Activated T-cell treated with anti-CD3 and anti-CD28 coated beads for 24 hours (primary cell): ENCODE results near the gene GSTM2.

Source experiments
- DNase-seq: peaks from one replicate; pipeline ENCODE4 v3.0.0-alpha.2; 2020; ENCODE audit warnings: low read depth

GSTM2 gene

DNA sequence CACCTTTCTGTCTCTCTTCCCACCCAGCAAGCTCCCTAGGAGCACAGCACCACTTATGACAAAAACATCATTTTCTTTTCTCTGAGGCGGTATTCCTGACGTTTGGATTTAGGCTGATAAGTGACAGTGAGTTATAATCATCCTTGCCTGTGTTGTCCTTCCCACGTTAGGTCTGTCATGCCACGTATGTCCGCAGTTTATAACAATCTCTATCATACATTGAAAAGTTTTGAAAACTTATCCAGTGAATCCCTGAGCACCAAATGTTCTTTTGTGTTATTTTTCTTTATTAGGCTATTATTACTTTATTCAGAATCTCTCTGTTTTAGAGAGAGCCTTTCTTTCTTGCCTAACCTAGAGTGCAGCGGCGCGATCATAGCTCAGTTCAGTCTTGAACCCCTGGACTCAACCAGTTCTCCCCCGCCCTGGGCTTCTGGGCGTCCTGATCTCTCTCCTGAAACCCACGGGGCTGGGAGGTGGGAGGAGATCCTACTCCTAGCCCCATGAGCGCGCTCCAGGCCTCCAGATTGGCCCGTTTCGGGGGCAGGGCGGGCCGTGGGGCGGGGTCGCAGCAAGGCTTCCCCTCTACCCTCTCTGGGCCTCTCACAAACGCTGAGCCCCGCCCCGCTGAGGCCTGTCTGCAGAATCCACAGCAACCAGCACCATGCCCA, at the start of gene GSTM2:
Gene GSTM2, plus strand, starts transcription at position 606 of the 671 bp plus-strand sequence. Its CDS starts 59 bp downstream, at position 665.
- peak; percentile 75 for DNase-seq

DNA sequence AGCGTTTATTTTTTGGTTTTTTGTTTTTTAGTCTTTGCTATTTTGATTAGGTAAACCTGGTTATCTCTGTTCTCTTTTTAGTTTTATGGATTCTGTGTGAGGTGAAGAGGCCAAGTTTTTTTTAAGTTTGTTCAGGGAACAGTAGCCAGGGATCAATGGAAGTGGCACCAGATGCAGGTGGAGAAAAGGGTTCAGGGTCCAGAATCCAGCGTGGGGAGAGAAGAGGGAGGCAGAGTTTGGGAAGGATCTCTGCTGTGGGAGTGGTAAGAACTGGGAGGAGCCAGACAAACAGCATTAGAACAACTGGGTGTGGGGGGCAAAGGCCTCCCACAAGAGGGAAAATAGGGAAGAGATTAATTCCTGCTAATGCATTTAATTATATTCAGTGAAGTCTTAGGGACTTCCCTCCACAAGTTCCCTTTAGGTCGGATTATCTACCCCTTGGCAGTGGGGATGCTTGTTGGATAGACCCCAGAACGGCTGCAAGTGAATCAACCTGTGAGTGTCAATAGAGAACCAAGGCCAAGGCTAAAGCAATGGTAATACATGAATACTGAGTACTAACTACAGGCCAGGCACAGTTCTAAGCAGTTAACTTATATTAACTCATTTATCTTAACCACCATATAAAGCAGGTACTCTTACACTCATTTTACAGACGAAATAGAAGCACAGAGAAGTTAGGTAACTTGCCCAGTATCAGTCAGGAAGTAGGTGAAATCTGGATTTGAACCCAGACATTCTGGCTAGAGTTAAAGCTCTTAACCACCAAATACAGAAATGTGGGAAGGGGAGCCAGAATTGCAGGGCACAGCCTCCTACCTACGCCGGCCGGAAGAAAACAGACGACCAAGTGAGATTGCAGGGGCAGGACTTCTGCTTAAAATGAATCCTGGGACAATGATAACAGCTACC, 48.9 kb upstream of the GSTM2 start:
- no peak for DNase-seq

DNA sequence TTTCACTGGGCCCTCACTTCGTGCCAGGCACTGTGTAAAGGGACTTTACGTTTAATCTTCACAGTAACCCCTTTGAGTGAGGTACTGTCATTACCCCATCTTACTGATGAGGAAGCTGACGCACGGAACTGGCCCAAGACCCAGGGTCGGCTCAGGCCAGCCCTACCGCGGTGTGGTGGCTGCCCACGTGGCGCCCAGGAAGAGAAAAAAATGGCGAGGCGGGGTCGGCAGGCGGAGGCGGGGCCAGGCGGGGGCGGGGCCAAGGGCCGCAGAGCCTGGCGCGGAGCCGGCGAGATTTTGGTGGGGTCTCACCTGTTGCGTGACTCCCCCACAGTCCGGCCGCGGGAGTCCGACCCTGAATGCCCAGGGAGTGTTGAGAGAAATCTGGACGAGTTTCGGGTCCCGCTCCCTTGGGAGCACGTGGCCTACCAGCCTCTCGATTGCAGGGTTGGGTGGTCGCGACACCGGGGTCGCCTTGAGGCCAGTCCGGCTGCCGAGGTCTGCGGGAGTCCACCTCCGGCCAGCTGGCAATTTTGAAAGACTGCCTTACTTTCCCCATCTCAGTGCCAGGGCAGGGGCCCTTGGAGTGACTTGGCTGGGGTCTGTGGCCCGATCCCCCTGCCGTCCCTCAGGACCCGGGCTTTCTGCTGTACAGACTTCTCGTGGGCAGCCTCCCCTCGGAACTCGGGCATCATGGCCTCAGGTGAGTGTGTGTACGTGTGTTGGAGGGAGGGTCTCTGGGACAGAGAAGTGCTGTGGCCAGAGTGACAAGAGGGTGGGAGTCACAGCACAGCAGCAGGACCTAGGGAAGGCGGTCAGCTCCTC, 48.1 kb upstream of the GSTM2 start, which contains the start of the genes AMPD2 and GNAT2:
Gene AMPD2, plus strand, starts transcription at position 262 of the 825 bp plus-strand sequence. CDS start 1,339 bp downstream, outside the sequence.
Gene GNAT2, minus strand, starts transcription at position 41 of the 825 bp plus-strand sequence. CDS start 6,746 bp downstream, outside the sequence.
- peak; percentile 67 for DNase-seq

DNA sequence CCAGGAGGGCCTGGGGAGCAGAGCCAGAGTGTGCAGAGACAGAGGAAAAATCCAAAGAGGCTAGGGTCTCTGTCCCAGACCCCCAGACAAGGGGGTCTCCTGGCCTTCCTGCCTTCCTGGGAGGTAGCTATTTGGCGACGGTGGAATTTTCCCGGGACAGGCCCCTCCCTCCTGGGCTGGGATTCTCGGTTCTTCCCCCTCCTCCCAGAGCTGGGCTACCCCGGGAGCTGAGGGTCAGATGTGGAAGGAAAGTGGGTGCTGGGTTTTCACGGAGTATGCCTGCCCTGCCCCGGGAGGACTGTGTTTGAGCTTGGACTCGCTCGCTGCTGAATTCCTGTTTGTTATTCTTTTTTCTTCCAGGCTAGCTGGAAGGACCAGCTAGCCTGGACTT, 47.5 kb upstream of the GSTM2 start:
- no peak for DNase-seq

DNA sequence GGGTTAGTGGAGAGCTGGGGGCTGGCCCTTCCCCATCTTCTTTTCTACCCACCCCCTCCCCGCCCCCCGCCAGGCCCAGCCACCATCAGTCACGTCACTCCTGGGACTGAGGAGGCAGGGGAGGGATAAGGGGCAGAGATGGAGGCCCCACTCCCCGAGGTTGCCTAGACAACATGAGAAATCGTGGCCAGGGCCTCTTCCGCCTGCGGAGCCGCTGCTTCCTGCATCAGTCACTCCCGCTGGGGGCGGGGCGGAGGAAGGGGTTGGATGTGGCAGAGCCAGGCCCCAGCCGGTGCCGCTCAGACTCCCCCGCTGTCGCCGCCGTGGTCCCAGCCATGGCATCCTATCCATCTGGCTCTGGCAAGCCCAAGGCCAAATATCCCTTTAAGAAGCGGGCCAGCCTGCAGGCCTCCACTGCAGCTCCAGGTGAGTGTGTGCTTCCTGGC, 47.0 kb upstream of the GSTM2 start:
- peak; percentile 95 for DNase-seq

DNA sequence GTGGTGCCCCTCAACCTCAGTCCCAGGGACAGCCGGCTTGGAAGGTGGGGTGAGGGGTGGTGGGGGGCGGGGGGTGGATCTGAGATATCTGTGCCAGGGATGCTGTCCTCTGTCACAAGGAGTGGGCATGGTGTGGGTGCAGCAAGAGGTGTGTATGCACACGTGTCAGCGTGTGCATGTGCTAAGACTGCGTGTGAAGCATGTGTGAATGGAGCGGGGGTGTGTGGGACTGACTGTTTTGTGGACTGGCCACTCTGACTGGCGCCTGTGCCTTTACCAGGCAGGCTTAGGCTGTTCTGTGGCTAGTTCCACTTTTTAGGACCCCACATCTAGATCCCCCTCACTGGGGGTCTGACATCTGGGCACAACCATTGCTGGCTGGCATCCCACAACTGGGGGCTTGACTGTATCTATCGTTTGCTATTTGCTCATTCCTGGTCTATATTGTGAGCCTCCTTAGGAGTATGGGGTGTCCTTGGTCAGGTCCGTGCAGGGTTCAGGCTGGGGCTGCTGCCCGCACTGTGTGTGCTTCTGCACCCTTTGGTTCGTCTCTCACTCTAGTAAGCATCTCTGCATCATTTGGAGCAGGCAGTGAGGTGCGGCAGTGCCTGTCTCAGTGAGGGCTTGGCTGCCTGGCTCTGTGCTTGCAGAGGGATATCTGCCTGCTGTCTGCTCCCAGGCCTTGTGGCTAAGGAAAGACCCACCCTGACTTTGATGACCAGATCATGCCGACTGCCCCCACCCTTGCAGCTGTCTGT, 46.3 kb upstream of the GSTM2 start:
- no peak for DNase-seq

DNA sequence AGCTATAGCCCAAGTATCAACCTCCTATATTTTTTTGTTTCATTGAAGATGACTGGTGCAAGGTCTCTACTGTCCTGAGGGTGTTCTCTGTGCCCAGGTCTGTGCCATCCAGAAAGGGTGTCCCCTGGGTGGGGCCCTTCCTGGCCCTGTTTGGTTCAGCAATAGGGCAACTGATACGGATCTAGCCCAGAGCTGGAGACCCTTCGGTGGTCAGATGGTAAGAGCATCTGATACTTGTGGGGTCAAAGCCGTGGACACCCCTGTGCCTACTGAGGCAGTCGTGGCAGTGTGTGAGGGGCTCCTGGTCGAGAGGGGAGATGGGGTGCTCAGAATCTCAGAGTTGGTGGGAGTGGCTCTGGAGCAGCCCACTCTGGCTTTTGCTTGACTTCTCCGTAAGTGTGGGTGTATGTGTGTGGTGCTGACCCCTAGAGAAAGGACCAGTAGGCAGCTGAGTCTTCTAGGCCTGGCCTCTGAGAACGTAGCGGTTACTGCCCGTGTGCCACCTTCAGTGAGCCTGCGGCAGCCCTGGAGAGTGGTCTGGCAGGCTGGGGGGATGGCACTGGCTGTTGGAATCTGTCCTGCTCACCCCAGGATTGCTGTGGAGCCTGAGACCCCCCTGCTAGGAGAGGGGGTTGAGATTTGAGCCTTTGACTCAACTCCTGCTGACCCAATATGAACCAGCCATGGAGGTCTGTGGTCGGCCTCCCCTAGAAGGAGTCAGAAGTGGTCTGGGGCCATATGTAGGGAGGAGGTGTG, 45.5 kb upstream of the GSTM2 start:
- no peak for DNase-seq

DNA sequence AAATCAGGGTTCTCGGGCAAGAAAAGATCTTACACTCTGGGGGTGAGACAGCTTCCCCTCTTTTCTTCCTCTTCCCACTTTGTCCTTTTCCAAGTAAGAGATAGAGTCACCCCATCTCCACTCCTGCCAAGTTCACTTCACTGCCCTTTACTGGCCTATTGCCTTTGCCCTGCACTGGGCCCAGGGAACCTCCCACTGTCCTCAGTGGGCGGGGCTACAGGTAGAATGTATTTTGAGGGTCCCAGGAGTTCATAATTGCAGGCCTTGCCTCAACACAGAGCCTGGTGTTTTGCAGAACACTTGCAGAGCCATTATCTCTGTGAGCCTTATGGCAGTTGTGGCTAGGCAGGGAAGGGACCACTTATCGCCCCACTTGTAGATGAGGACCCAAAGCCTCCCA, 45.0 kb upstream of the GSTM2 start:
- no peak for DNase-seq

DNA sequence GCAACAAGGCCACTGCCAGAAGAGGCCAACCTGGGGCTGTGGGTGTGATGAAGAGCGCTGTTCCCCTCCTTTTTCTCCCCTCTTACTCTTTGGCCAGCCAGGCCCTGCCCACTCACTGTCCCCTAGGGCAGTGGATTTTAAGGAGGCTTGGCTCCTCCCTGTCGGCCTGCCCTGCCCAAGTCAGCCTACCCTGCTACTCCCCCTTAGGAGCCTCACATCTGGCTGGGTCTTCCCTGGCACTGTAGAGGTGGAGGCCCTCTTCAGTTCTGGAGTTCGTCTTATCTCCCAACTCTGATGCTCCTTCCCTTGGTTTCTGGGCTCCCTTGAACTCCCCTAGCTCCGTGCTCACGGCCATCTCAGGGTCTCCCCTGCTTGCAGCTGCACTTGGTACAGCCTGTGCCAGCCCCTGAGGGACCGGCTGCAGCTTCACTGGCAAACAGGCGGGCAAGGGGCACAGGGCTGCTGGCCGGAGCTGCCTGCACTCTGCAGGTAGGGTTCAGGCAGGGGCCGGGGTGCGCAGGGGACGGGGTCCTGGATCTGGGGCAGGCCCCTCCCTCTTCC, 44.2 kb upstream of the GSTM2 start:
- DNase-seq, result no peak

DNA sequence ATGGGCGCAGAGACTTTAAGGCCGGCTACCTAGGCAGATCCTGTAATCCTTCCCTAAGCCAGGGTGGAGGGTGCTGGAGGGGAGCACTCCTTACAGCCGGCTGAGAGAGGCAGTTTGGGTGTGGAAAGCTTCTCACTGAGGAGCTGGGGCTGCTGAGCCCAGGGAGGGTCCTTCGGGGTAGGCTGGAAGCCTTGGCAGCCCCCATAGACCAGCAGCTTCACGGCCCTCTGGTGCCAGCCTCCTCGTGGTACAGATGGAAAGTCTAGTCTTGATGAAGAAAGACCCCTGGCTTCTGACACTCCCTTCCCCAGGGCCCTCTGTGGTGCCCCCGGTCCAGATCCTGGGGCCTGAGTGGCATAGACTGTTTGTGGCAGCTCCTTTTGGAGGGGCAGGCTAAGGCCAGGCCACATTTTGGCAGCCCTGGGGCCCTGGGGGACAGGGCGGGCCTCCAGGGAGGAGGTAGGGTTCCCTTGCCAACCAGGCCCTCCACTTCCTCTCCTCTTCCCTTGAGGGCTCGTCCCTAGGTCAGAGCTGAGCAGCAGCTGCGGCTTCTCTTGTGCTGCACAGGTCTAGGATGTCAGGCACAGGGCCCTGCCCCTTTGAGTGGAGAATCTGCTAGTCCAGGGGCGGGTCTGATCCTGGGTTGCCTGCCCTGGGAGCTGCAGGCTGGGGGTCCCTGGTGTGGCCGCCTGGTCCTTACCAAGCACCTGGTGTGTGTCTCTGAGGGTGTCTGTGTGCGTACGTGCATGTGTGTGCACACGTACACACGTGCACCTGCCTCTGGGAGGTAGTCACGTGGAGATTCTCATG, 43.5 kb upstream of the GSTM2 start:
- DNase-seq, result no peak

DNA sequence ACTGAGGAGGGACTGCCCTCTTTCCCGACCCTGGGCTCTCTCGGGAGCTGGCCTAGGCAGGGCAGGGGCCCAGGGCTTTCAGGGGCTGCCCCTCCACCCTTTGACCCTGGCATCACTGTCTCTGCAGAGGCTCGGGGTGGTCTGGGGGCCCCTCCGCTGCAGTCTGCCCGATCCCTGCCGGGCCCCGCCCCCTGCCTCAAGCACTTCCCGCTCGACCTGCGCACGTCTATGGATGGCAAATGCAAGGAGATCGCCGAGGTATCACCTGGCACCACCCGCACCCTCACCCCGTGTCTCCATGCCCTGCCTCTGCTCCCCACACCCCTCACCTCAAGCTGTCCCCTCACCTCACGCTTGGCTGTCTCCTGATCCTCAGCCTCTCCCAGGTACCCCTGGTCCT, 42.7 kb upstream of the GSTM2 start:
- no peak for DNase-seq

DNA sequence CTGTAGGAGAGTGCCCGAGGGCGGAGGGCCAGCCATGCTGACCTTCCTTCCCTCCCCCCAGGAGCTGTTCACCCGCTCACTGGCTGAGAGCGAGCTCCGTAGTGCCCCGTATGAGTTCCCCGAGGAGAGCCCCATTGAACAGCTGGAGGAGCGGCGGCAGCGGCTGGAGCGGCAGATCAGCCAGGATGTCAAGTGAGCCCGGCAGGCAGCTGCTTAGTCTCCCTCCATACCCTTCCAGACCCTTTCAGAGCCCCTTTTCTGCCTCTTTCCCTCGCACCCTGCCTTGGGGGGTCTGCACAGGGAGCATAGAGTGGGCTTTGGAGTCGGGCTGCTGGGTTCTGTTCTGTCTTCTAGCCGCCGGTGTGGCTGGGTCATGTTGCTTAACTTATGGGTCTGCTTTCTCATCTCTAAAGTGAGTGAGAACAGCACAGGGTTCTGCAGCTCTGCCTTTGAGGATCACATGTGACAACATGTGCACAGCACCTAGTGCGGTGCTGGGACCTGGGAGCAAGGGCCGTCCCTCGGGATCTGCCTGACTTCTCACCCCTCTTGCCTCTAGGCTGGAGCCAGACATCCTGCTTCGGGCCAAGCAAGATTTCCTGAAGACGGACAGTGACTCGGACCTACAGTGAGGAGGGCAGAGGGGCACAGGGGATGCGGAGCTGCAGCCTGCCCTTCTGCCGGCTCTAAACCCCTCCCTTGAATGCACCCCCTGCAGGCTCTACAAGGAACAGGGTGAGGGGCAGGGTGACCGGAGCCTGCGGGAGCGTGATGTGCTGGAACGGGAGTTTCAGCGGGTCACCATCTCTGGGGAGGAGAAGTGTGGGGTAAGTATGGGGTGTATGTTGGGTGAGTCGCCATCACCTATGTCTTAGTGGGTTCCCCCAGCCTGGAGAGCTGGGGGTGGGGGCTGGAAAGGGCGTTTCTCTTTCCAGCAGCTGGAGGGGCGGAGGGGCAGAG, 42.0 kb upstream of the GSTM2 start:
- no peak for DNase-seq

DNA sequence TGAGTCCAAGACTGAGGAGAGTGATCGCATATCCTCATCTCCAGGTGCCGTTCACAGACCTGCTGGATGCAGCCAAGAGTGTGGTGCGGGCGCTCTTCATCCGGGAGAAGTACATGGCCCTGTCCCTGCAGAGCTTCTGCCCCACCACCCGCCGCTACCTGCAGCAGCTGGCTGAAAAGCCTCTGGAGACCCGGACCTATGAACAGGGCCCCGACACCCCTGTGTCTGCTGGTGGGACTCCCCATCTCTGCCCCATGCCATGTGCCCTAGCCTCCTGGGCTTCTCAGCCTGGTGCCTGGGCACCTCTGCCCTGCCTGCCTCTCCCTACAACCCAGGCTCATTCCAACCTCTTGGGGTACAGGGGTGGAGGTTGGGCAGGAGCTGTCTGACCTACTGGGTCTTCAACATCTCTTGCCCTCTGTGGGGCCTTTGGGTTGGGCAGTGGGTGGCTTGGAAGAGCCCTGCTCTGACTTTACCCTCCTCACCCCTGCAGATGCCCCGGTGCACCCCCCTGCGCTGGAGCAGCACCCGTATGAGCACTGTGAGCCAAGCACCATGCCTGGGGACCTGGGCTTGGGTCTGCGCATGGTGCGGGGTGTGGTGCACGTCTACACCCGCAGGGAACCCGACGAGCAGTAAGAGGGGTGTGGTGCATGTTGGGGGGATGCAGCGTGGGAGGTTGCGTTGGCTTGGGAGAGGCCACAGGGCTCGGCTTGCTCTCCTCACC, 41.0 kb upstream of the GSTM2 start:
- DNase-seq, result no peak

DNA sequence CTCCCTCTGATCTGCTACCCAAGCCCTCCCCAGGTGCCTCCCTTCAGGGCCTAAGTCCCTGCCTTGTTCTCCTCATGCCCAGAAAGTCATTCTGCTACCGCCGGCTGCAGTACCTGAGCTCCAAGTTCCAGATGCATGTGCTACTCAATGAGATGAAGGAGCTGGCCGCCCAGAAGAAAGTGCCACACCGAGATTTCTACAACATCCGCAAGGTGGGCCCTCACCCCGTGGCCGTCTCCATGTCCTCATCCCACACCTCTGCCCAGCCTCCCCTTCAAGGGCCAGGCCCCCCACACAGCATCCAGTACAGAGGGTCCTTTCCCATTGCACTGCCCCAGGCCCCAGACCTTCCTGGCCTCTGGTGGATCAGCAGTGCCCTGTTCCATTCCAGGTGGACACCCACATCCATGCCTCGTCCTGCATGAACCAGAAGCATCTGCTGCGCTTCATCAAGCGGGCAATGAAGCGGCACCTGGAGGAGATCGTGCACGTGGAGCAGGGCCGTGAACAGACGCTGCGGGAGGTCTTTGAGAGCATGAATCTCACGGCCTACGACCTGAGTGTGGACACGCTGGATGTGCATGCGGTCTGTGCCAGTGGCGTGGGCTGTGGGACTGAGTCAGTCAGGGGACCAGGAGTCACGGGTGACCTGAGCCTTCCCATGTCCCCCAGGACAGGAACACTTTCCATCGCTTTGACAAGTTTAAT, 40.0 kb upstream of the GSTM2 start:
- DNase-seq, result no peak

DNA sequence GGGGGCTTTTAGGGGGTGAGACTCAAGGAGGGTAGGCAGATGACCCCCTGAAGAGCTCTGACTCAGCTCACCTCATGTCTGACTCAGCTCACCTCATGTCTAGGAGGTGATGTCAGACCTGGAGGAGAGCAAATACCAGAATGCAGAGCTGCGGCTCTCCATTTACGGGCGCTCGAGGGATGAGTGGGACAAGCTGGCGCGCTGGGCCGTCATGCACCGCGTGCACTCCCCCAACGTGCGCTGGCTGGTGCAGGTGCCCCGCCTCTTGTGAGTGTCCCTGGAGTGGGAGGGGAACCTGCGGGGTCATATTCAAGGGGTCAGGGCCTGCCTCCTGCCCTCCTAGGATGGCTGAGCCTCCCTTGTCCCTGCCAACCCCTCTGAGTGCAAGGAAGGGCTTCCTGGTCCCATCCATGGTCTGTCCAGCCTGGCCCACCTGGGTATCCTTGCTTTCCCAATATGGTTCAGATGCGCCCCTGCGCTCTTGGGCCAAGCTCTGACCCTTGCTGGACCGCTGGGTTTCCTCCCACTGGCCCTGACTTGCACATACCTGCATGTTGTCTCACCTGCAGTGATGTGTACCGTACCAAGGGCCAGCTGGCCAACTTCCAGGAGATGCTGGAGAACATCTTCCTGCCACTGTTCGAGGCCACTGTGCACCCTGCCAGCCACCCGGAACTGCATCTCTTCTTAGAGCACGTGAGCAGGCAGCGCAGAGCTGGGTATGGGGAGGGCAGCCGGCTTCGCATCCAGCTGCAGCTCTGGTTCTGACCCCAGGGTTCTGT, 39.1 kb upstream of the GSTM2 start:
- no peak for DNase-seq
